ENCODE data around the gene LIN37. TPM values are rescaled to one million over a fixed set of nuclear protein-coding genes. Genes with fewer than 3 reads are reported as not detected.

The LIN37 gene
- total RNA-seq, 1 donor from 2014 or later = 18.9 TPM

DNA sequence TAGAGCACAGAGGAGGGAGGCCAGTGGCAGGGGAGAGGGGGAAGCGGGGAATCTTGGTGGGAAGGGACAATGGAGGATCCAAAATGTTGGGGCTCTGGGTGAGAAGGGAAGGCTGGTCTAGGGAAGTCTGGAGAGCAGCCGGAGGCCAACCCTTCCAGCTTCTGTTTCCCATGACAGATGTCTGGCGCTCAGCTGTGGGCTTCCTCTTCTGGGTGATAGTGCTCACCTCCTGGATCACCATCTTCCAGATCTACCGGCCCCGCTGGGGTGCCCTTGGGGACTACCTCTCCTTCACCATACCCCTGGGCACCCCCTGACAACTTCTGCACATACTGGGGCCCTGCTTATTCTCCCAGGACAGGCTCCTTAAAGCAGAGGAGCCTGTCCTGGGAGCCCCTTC lies 1.8 kb upstream of the LIN37 start:
- H3K4me3 ChIP-seq (ENCODE audit: low read depth, low read length) = peak overlapping the region; percentile 91
- DNase-seq (ENCODE audit: low read depth) = no peak
- TF ChIP-seq, protein P1, sequence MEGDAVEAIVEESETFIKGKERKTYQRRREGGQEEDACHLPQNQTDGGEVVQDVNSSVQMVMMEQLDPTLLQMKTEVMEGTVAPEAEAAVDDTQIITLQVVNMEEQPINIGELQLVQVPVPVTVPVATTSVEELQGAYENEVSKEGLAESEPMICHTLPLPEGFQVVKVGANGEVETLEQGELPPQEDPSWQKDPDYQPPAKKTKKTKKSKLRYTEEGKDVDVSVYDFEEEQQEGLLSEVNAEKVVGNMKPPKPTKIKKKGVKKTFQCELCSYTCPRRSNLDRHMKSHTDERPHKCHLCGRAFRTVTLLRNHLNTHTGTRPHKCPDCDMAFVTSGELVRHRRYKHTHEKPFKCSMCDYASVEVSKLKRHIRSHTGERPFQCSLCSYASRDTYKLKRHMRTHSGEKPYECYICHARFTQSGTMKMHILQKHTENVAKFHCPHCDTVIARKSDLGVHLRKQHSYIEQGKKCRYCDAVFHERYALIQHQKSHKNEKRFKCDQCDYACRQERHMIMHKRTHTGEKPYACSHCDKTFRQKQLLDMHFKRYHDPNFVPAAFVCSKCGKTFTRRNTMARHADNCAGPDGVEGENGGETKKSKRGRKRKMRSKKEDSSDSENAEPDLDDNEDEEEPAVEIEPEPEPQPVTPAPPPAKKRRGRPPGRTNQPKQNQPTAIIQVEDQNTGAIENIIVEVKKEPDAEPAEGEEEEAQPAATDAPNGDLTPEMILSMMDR (conservative IDR thresholded peaks at IDR 0.05; ENCODE audit: low read depth, low read length) = no peak

DNA sequence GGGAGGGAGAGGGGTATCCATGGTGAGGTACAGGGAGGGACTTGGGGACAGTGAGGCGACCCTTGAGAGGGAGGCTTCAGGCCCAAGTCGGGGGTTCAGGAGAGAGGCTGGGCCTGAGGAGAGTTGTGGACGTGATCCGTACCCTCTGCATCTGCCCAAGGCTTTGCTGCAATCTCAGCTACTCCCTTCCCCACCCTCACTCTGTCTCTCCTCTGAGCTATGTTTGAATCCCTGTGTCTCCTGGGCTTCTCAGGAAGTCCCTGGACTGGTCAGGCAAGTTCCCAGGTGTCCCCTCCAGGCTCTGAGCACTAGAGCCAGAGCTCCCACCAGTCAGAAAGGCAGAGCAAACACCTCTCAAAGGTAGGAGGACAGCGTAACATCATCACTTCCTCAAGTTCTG lies 1.8 kb downstream of the LIN37 start:
- no peak for DNase-seq (ENCODE audit: low read depth)
- TF ChIP-seq, protein P1 (conservative IDR thresholded peaks at IDR 0.05; ENCODE audit: low read depth, low read length) = no peak
- H3K4me3 ChIP-seq (ENCODE audit: low read depth, low read length) = no peak overlapping the region

DNA sequence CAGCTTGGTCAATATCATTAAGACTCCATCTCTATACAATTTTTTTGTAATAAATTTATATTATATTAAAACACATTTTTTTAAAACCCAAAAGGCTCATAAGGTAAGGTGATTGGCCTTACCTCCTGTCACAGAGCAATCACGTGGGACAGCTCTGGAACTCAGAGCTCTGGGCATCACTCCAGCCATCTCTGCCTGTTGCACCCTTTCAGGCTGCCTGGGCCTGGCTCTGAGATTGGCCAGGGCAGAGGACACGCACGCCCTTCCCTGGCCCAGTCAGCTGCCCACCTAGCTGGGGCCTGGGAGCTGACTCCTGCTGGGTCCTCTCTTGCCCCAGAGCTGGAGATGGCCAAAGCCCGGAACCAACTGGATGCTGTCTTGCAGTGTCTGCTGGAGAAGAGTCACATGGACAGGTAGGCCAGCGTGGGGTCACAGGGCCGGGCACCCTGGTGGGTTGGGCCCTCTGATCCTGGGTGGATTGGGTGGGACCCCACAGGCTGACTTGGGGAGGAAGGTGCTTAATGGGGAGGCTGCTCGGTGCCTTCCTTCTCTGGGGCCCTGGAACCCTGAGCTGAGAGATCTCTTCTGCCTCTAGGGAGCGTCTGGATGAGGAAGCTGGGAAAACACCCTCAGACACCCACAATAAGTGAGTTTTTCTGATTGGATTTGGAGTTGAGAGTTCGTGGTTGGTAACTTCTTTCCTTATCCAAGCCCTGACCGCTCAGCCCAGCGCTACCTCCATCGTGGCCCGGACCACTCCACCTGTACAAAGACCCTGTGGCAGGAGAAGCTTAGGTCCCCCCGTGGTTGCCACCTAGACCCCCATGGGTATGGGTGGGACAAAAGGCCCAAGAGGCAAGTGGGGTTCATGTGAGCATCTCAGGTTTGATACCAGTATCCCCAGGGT lies 3.7 kb downstream of the LIN37 start:
- DNase-seq (ENCODE audit: low read depth) = no peak
- H3K4me3 ChIP-seq (ENCODE audit: low read depth, low read length) = no peak overlapping the region
- TF ChIP-seq, protein P1 (conservative IDR thresholded peaks at IDR 0.05; ENCODE audit: low read depth, low read length) = no peak

DNA sequence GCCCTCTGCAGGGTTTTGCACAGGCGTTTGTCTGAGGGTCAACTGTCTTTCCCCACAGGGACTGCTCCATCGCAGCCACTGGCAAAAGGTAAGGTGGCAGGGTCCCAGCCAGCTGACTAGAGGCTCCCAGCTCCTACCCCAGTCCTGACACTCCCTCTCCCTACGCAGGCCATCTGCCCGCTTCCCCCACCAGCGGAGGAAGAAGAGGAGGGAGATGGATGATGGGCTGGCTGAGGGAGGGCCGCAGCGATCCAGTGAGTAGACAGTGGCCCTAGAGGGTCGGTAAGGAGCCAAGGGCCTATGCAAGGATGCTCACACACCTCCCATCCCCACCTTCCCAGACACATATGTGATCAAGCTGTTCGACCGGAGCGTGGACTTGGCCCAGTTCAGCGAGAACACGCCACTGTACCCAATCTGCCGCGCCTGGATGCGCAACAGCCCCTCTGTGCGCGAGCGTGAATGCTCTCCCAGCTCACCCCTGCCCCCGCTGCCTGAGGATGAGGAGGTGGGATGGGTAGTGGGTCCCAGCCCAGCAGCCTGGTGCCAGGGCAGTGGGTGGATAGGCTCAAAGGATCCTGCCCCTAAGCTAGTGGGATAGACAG lies 4.5 kb downstream of the LIN37 start:
- TF ChIP-seq, protein P1 (conservative IDR thresholded peaks at IDR 0.05; ENCODE audit: low read depth, low read length) = no peak
- DNase-seq (ENCODE audit: low read depth) = no peak
- H3K4me3 ChIP-seq (ENCODE audit: low read depth, low read length) = no peak overlapping the region

DNA sequence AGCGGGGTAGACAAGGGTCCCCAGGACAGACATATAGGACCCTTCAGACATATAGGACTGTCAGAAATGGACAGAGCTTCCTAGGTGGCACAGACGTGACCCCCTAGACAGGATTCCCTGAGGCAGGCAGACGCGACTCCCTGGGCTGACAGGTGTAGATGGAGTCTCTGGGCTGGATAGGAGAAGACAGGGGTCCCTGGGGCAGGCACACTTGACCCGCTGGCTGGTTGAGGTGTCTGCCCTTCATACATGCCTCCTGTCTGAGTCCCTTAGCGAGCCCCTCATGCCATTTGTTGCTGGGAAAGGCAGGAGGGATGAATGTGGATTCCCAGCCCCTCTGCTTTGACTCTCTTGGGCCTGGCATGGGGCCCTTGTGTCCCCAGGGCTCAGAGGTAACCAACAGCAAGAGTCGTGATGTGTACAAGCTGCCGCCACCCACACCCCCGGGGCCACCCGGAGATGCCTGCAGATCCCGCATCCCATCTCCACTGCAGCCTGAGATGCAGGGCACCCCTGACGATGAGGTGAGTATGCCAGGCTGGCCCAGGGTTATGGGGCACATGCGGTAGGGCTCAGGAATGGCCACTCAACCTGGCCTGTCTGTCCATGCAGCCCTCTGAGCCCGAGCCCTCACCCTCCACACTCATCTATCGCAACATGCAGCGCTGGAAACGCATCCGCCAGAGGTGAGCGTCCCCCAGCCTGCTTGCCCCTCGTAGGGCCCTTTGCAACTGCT lies 5.4 kb downstream of the LIN37 start:
- H3K4me3 ChIP-seq (ENCODE audit: low read depth, low read length) = no peak overlapping the region
- DNase-seq (ENCODE audit: low read depth) = no peak
- TF ChIP-seq, protein P1 (conservative IDR thresholded peaks at IDR 0.05; ENCODE audit: low read depth, low read length) = no peak

DNA sequence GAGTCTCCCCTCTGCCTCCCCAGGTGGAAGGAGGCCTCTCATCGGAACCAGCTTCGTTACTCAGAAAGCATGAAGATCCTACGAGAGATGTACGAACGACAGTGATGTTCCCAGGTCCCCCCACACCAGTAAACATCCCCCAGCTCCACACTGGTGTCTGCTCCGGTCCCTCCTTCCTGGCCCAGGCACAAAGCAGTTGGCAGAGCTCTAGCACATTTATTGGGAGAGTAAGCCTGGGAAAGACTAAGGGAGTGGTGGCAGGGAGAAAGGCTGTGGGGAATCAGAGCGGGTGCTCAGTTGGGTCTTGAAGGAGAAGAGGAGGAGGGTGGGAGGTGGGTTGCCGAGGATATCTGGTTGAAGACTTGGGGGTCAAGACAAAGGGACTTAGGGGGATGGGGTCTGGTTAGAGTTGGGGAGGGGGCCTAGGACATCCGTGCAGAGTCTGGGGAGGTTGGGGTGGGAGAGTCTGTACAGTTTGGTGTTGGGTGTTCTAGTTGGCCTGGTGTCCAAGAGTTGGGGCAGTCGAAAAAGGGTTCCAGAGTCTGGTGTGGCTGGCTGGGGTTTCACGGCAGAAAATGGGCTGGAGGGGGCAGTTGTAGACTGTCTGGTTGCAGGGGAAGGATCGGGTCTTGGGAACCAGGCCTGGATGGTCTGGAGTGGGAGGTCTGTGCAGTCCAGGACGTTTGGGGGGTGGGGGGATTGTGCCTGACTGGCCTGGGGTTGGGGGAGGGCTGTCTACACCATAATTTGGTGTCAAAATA lies 6.2 kb downstream of the LIN37 start:
- H3K4me3 ChIP-seq (ENCODE audit: low read depth, low read length) = no peak overlapping the region

More for the DNA sequence above, 6.2 kb downstream of the LIN37 start:
- TF ChIP-seq, protein P1 (conservative IDR thresholded peaks at IDR 0.05; ENCODE audit: low read depth, low read length) = no peak
- DNase-seq (ENCODE audit: low read depth) = no peak
